NCI-H2227 (cell line): ENCODE measurements around the gene CD38.

Experiments used
- DNase-seq: peaks from one replicate; lab custom pipeline; 2025; ENCODE audit not compliant: unreplicated experiment; lab: John Stamatoyannopoulos, UW

The CD38 gene

GRCh38 chr4:15894921-15895916 lies 117.1 kb downstream of the CD38 start:
- DNase-seq = no peak

DNA sequence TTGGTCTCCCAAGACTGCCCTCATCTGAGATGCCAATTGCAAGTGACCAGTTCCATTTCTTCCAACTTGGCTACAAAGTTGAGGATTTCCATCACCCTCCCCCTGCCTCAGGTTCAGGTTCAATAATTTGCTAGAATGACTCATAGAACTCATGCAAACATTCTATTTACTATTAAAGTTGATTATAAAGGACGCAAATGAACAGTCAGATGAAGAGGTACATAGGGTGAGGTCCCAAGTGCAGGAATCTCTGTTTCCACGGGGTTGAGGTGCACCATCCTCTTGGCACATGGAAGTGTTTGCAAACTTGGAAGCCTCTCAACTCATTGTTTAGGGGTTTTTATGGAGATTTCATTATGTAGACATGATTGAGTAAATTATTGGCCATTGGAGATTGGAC lies 119.4 kb downstream of the CD38 start:
- no peak for DNase-seq

GRCh38 chr4:15898902-15899301 lies 120.8 kb downstream of the CD38 start:
- no peak for DNase-seq

DNA sequence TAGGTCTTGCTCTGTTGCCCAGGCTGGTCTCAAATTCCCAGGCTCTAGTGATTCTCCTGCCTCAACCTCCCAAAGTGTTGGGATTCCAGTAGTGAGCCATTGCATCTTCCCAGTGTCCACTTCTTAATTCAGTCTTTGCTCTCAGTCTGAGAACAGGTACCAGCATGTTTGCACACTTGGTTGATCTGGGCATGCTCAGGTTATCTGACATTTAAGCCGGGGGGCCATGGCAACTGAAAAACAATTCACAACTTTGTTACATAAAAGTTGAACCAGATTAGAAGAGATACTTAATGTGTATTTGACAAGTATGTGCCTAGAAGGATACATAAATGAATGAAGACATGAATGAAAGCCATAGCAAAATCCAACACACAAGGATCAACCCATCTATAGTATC lies 121.4 kb downstream of the CD38 start:
- no peak for DNase-seq

DNA sequence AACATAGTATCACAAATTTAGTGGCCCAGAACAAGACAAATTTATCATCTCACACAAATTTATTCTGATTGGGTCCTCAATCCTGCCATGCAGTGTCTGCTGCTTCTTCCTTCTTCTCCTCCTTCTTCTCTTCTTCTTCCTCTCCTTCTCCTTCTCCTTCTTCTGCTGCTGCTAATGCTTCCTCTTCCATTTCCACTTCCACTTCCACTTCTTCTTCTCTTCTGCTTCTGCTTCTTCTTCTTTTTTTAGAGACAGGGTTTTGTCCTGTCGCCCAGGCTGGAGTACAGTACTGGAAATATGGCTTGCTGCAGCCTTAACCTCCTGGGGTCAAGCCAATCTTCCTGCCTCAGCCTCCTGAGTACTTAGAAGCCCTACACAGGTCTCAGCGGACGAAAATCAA lies 122.9 kb downstream of the CD38 start:
- DNase-seq = no peak

DNA sequence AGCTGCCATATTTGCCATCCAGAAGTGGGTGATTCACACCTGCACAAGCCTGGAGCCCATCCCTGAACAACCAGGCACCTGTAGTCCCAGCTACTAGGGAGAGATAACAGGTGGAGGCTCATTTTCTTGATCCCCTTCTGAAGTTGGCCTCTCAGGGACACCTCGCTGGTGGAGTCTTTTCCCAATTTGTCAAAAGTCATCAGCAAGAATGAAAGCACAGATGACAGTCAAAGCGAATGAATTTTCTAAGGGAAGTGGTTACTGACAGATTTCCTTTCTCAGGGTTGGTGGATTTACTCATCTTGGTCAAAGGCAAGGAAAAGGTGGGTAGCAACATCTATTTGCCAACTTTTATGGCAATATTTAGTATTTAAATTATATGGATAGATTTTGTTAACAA lies 123.9 kb downstream of the CD38 start:
- no peak for DNase-seq

DNA sequence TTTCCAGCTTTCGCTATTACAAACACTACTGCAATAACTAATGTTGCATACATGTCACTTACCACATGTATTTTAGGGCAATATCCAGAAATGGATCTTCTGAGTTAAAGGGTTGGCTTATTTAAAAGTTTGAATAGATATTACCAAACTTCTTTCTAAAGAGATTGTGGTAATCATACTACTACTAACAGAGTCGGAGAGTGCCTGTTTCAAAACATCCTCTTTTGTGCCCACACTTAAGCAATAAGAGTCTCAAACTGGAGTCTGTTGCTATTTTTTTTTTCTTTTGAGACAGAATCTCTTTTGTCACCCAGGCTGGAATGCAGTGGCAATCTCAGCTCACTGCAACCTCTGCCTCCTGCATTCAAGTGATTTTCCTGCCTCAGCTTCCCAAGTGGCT lies 124.6 kb downstream of the CD38 start:
- no peak for DNase-seq
